ENCODE results near the gene LRIG1. TPM values are rescaled to one million over a fixed set of nuclear protein-coding genes. Genes with fewer than 3 reads are reported as not detected.

The LRIG1 gene
- total RNA-seq, 1 donor from 2014 or later = 50.8 TPM

DNA sequence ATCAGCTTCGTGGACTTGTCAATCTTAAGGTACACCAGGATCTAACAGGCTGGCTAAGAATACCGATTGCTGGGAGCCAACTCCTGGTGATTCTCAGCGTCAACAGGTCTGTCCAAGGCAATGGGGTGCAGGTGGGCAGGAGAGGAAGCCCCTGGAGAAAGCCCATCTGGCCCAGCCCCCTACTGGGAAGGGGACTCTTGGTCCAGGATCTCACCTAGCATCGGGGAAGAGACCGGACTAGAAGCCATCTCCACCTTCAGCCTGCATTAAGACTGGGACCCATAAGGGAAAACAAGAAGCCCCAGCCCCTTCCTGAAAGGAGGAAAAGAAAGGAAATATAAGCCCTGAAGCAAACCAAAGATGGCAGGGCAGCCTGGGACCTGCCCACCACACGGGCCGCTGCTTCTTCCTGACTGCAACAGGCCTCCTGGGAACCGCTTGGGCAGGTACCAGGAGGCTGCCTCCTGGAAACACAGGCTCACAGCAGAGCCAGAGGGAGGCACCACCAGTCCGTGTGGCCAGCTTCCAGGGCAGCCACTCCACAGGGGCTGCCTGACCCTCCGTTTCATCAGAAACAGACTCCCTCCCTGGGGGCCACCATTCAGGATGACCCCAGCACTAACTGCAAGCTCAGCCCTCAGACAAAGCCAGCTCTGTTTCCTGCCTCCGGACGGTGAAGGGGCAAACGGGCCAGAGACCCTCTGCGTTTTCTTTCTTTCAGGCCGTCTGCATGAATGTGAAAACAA, 100.2 kb downstream of the LRIG1 start:
- ATAC-seq (peak; percentile 11), DNase-seq (ENCODE audit: low spot score) (no peak)
- intact Hi-C loops (cut with DNase I) = loop anchor here (10.0 kb wide), 1 partner anchor 414 kb away; no protein-coding TSS in a partner anchor

DNA sequence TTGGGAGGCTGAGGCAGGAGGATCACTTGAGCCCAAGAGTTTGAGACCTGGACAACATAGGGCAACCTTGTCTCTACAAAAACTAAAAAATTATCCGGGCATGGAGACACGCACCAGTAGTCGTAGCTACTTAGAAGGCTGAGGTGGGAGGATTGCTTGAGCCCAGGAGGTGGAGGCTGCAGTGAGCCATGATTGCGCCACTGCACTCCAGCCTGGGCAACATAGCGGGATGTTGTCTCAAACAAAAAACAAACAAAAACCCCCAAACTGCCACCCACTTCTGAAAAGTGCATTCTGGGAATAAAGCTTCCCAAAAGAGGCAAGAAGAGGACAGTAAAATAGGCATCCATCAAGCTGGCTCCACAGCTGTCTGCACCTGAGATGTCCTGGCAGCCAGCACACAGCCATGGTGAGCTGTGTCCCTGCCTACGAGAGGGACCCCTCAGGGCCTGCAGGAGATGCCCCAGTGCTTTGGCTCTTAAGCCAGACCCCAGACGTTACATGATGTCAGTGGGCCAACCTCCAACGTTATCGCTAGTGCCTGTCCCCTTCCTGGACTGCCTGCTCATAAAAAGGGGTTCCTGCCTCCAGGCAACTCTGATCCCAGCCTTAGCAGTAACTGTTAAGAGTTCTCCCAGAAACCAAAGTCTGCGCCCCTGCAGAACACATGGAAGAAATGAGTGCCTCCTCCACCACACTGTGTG, 101.1 kb downstream of the LRIG1 start:
- intact Hi-C loops (cut with DNase I) = loop anchor here (10.0 kb wide), 1 partner anchor 415 kb away; no protein-coding TSS in a partner anchor

GRCh38 chr3:66398228-66399025, 102.4 kb downstream of the LRIG1 start:
- intact Hi-C loops (cut with DNase I) = no loop called here
- DNase-seq (ENCODE audit: low spot score) (peak; percentile 36), ATAC-seq (no peak)

More for the DNA sequence above, 101.1 kb downstream of the LRIG1 start:
- DNase-seq (ENCODE audit: low spot score) = peak; percentile 4
- ATAC-seq = no peak

GRCh38 chr3:66397745-66398144, 103.1 kb downstream of the LRIG1 start:
- intact Hi-C loops (cut with DNase I) = no loop called here
- DNase-seq (ENCODE audit: low spot score) (peak; percentile 45), ATAC-seq (no peak)

- intact Hi-C loops (cut with DNase I) = no loop called here
Measured at GRCh38 chr3:66396888-66397287, 103.9 kb downstream of the LRIG1 start.

DNA sequence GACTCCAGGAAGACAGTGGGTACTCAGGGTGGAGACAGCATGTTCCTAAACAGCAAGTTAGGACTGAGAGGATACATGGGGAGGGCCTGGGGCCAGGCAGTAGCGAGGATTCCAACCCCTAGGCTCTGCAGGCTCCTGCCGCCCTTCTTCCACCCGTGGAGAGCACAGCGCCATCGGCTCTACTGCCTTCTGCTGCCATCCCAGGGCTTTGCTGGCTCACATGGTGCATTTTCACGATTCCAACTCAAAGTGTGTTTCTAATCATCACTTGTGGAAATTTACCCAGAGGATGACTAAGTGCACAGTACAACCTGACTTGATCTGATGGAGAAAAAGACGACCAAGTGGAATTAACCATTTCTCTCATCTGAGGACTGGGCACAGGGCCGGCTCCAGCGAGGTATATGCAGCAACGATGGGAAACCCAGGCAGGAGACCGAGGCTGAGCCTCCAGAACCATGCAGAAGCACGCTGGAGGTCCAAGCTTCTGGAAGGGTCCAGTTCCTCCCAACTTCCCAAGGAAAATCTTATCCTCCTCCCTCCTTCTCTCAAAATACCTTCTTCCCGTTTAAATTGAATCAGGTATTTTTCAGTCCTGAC, 104.6 kb downstream of the LRIG1 start:
- ATAC-seq (no peak), DNase-seq (ENCODE audit: low spot score) (peak; percentile 35)
- intact Hi-C loops (cut with DNase I) = no loop called here

More at GRCh38 chr3:66396888-66397287, 103.9 kb downstream of the LRIG1 start:
- DNase-seq (ENCODE audit: low spot score) (peak; percentile 42), ATAC-seq (no peak)

GRCh38 chr3:66395635-66396034, 105.2 kb downstream of the LRIG1 start:
- intact Hi-C loops (cut with DNase I) = no loop called here
- ATAC-seq (no peak), DNase-seq (ENCODE audit: low spot score) (peak; percentile 50)

DNA sequence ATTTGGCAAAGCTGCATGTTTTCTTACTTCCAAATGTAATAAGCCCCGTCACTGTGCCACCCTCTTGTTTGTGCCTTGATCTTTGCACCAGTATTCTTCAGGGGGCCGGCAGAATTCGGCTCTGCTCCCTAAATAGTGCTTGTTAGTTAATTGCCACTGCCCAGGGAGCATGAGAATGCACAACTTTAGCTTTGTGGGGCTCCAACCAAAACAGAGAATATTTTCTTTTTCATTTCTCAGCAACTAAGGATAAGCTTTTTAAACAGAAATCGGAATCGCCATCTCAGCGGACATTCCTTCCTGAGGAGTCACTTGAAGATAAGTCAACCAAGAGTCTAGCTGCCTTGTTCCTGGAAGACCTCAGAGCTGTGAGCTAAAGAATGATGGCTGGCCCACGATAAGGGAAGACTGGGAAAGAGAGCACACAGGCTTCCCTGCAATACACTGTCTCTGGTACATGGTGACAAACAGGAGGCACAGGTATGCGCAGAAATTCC, 106.0 kb downstream of the LRIG1 start:
- intact Hi-C loops (cut with DNase I) = no loop called here
- peak; percentile 67 for ATAC-seq
- DNase-seq (ENCODE audit: low spot score) = peak; percentile 32

- DNase-seq (ENCODE audit: low spot score) (peak; percentile 50), ATAC-seq (peak; percentile 25)
- intact Hi-C loops (cut with DNase I) = no loop called here
Measured at GRCh38 chr3:66394019-66394752, 106.6 kb downstream of the LRIG1 start.

GRCh38 chr3:66393333-66394005, 107.4 kb downstream of the LRIG1 start:
- DNase-seq (ENCODE audit: low spot score) = peak; percentile 41
- intact Hi-C loops (cut with DNase I) = no loop called here
- peak; percentile 53 for ATAC-seq

DNA sequence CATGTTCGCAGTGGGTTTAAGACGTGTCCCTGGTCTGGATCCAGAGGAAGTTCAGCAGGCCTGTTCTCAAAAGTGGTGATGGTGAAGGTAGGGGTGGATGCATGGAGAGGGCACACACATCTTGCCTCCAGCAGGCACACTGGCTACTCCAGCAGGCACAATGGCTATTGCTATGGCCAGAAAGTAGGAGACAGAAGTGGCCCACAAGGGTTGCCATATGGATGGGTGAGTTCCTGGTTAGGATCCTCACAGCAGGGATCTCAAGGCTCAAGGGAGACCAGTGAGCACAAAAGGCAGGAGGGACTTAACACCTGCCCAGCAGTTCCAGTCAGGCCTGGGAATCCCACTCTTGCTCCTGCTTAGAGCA, 107.9 kb downstream of the LRIG1 start:
- ATAC-seq (no peak), DNase-seq (ENCODE audit: low spot score) (no peak)
- intact Hi-C loops (cut with DNase I) = no loop called here

- intact Hi-C loops (cut with DNase I) = no loop called here
- peak; percentile 35 for DNase-seq (ENCODE audit: low spot score)
- no peak for ATAC-seq
Measured at GRCh38 chr3:66392512-66392911, 108.3 kb downstream of the LRIG1 start.

GRCh38 chr3:66390013-66390412, 110.8 kb downstream of the LRIG1 start:
- DNase-seq (ENCODE audit: low spot score) (no peak), ATAC-seq (no peak)
- intact Hi-C loops (cut with DNase I) = no loop called here

DNA sequence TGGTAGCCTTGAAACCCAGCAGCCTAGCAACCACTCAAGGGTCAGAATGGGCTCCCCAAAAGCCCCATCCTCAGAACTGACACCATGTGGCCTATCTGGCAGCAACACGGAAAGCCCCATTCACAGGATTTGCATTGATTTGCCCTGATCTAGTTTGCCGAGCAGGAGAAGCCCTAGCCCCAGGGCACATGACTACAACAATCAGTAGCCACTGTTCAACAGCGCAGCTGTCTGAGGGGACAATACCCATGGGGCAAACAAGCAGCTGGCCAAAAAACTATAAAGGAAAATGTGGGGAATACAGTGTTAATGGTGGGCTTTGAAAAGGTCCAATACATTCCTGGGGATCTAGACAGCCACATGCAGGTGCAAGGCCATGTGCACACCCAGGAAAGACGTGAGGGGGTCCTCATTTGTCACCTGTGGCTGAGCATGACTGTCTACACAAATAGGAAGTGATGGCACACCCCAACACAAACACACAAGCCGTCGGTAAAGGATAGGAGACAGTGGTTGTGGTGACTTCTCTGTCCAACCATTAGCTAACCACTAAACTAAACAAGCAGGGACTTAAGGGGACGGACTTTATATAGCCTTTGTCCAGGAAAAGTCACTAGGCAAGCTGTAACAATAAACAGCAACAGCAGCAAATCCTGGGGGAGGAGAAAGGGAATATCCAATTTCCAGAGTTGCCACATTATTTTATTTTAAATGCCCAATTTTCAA, 113.7 kb downstream of the LRIG1 start:
- ATAC-seq = peak; percentile 92
- intact Hi-C loops (cut with DNase I) = no loop called here
- no peak for DNase-seq (ENCODE audit: low spot score)

DNA sequence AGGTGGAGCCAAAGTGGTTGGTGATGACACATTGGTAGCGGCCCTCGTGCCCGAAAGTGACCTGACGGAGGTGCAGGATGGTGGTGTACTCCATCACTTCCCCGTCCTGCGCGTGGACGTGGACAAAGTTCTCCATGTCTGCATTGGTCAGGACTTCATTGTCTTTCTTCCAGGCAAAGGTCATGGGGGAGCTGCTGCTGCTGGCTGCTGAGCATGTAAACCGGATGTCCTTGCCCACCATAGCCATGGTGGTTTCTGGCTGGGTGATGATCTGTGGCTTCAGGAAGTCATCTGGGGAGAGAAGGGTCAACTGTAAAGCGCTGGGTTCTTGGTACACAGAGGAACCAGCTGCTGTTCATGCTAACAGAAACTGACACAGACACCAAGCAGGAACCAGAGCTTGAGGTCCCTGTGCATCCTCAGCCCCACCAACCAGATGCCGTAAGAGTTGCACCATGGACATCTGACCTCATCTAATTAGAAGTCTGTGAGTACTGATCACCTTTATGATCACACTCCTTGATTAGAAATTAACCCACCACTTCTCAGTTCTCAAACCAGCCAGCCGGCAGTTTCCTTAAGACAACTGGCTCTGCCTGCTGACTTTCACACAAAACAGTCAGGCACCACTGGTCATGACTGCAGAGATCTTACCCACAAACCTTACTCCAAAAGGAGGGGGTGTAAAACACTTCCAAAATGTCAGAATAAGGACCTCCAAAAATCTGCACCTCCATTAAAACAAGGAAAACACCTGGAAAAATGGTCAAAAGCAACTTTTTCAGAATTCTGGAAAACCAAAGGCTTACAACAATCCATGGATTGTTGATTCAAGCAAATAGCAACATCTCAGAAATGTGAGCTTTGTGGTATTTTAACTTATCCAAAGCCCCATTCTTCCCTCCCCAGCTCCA, 114.6 kb downstream of the LRIG1 start:
- ATAC-seq = no peak
- no peak for DNase-seq (ENCODE audit: low spot score)
- intact Hi-C loops (cut with DNase I) = no loop called here

DNA sequence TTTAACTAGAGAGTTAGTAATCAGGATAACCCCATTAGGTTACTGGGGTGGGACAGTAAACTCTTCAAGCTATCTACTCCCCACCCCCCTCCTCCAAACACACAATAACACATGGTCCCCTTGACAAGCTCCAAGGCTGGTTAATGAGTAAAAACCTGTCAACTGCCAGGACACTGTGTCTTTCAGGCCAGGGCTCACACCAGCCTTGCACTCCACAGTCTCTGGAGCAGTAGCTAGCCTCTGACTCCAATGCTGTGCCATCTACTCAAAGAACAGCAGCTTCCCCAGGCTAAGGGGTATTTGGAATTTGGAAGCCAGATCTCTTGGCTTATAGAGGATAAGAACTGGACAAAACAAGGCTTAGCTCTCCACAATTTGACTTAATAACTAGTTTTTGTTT, 115.8 kb downstream of the LRIG1 start:
- DNase-seq (ENCODE audit: low spot score) (no peak), ATAC-seq (no peak)
- intact Hi-C loops (cut with DNase I) = no loop called here

All from sciatic nerve (tissue), 2 donors.